Breast epithelium (tissue), 3 donors: ENCODE measurements around the gene ERICH2.

Experiments used
- POLR2A ChIP-seq: fragments of 450-650 bp; IDR thresholded peaks from one replicate; pipeline ENCODE4 v1.6.1; 2016; ENCODE audit warnings: antibody characterized with exemption, mild to moderate bottlenecking, moderate library complexity
- TF ChIP-seq, protein P1 (sequence below), 3 donors: fragments of 450-650 bp; IDR thresholded peaks; one replicate each; pipeline ENCODE4 v1.5.1; 2016 to 2017; ENCODE audit warnings: antibody characterized with exemption in 3 of 3, mild to moderate bottlenecking in 3 of 3, moderate library complexity in 3 of 3

DNA sequence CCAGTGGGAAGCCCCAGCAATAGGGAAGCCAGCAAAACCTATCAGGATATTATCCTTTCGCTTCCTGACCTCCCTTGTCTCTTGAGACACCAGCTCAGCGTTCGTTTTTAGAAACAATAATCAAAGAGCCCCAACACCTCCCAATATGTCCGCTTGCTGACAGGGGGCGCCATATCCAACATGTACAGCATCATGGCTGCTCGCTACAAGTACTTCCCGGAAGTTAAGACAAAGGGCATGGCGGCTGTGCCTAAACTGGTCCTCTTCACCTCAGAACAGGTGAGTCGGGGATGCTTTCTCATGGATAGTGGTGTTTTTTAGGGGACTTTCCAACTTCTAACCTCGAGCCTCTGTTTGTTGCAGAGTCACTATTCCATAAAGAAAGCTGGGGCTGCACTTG is 75.2 kb downstream of the ERICH2 start:
- no peak for TF ChIP-seq POLR2A
- TF ChIP-seq, protein P1, sequence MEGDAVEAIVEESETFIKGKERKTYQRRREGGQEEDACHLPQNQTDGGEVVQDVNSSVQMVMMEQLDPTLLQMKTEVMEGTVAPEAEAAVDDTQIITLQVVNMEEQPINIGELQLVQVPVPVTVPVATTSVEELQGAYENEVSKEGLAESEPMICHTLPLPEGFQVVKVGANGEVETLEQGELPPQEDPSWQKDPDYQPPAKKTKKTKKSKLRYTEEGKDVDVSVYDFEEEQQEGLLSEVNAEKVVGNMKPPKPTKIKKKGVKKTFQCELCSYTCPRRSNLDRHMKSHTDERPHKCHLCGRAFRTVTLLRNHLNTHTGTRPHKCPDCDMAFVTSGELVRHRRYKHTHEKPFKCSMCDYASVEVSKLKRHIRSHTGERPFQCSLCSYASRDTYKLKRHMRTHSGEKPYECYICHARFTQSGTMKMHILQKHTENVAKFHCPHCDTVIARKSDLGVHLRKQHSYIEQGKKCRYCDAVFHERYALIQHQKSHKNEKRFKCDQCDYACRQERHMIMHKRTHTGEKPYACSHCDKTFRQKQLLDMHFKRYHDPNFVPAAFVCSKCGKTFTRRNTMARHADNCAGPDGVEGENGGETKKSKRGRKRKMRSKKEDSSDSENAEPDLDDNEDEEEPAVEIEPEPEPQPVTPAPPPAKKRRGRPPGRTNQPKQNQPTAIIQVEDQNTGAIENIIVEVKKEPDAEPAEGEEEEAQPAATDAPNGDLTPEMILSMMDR (IDR thresholded peaks at IDR 0.05): no peak
